GM21447 (cell line): Measurements from ENCODE around the gene BICD2.
A peak's percentile ranks its signal among the peaks of the same experiment; 100 is the strongest.
"Not testable (repeated sequence)": the region's sequence is repeated elsewhere in the genome, so short reads cannot be mapped to it uniquely, and the experiment has no call there.

Source experiments
- ATAC-seq: cut with Tn5 transposase; IDR thresholded peaks from one replicate; pipeline ENCODE4 v1.9.1; 2021; ENCODE audit not compliant: unreplicated experiment

The BICD2 gene

DNA sequence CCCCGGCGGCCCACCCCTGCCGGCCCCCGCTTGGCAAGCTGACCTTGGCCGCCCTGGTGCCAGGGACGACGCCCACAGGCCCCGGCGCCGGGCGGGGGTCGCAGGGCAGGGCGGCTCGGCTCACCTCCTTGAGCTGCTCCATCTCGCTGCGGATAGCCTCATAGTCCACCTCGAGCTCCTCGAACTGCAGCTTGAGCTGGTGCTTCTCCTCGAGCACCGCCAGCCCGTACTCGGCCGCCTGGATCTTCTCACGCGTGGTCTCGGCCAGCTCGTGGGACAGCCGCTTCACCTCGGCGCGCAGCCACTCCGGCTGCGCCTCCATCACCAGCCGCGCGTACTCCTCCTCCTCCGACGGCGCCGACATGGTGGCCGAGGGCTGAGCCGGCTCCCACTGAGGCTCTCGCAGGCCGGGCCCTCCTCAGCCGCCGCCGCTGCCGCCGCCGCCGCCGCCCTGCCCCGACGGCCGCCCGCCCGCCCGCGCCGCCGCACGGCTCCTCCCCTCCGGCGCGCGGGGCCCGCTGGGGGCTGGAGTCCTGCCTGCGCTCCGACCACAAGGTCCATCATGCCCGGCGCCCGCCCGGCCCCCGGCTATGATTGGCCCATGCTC lies at the start of gene BICD2:
Gene BICD2, minus strand, starts transcription at position 453 of the 607 bp plus-strand sequence. Its CDS starts 89 bp downstream, at position 364.
- ATAC-seq = no peak

DNA sequence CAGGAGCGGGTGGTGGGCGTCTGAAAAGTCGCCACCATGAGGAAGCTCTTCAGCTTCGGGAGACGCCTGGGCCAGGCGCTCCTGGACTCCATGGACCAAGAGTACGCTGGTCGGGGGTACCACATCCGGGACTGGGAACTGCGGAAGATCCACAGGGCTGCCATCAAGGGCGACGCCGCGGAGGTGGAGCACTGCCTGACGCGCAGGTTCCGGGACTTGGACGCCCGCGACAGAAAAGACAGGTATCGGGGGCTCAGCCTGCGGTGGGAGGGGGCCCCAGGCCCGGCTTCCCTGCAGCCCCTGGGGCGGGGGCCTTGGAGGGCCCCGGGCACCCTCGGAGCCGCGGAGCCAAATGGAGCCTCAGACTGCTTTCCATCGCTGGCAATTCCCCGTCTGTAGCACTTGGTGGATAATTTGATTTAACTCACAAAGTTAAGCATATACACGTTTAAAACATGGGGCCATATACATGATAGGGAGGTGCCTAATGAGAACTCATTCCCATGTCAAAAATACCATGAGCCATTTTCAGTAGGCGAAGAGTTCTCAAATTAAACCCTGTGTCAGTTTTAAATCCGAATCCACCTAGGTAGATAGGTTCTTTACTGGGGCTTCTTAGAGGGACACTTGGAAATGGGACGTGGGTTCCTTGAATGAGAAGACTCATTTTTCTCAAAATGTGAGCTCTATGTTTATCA lies 45.1 kb upstream of the BICD2 start:
- ATAC-seq = not testable (repeated sequence)

DNA sequence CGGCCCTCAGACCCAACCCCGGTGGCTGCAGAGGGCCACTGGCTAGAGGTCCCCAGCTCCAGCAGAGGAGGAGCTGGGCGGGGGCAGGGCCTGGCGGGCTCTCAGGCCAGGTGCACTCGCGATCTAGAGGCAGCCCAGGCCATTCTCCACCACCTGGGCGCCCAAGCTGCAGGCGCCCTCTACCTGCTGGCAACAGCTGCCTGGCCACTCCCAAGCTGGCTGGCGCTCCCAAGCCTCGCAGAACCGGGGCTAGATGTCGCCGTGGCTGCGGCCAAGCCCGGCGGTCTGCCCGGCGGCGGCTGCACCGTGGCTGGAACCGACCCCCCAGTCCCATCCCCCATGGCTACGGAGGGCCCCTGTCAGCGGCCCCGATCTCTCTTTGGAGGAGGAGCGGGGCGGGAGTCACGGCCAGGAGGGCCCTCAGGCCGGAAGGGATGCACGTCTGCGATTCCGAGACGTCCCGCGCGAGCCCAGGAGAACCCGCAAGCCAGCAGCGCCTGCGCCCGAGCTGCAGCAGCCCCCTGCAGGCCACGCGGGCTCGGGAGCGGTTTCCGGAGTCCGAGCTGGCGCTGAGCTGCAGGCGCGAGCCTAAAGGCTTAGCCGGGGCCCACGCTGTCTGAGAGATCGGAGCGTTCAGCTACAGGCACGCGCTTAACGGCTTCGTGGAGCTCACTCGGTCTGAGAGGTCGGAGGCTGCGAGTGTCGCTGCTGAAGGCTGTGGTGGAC lies 44.3 kb upstream of the BICD2 start:
- no peak for ATAC-seq

DNA sequence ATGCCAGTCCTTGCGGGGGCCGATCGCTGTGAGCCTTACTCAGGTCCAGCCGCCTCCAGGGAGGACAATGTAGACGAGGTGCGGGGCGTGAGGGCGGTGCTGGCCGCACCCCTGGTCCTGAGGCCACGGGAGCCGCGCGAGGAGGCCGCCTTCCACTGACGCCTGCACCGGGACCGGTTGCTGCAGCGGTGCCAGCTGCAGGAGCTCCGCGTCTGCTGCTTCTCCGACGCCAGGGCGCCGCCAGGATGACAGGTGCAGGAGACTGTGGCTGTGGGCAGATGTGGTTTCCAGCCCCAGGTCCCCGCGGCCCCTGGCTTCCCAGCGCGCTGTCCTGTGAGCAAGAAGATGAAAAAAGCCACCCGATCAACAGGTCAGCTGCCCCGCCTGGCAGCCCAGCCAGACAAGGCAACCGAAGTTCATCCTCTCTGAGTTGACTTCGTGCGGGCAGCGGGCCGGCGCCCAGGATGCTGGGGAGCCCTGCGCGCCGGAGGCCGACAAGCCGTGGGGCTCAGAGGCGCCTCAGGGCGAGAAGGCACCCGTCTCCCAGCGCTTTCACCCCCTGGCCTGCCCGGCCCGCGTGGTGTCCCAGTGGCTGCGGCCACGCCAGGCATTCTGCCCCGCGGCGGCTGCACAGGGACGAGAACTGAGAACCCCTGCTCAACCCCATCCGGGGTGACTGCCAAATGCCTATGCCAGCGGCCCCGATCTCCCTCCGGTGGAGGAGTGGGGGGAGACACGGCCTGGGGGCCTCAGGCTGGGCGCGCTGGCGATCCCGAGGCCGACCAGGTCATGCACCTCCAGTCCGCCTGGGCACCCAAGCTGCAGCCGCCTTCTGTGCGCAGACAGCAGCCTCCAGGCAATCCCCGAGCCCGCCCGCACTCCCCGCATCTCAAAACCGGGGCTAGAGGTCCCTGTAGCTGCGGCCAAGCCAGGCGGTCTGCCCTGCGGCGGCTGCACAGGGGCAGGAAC lies 43.4 kb upstream of the BICD2 start:
- no peak for ATAC-seq

DNA sequence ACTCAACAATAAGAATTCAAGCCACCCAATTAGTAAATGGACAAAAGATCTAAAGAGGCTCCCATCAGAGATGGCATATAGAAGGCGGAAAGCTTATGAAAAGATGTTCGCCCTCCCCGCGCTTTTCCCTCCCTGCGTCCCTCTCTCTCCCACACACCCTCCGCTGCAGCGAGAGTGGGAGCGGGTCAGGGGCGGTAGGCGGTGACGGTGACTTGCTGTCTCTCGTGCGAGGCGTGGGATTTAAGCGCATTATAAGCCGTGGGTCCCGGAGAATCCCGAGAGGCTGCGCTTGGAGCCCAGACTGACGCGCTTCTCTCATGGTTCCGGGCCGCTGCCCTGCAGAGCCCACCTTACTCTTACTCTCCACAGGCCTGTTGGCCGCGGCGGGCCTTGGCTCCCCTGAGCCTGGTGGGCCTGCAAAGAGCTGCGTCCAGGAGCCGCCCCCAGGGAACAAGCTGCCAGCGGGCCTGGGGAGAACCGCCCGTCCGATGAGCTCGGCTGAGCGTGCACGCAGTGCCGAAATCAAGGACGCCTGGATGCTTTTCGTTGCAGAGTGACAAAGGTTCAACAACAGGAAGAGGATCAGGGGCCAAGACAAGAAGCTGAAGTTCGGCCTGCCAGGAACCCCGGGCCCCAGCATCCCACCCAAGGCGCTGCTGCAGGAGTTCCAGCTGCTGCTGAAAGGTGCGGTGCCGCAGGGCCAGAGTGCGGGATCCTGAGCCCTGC lies 42.6 kb upstream of the BICD2 start:
- ATAC-seq = no peak

DNA sequence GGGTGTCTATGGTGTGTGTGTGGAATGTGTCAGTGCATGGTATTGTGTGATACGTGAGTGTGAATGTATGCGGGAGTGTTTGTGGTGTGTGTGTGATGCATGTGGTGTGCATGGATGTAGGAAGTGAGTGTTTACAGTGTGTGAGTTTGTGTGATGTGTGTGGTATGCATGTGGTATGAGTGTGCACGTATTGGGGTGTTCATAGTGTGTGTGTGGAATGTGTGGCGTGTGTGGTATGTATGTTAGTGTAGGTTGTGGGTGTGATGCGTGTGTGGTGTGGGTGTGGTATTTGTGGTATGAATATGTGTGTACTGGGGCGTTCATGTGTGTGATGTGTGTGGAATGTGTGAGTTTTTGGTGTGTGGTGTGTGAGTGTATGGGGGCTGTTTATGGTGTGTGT lies 40.1 kb upstream of the BICD2 start:
- ATAC-seq = no peak

DNA sequence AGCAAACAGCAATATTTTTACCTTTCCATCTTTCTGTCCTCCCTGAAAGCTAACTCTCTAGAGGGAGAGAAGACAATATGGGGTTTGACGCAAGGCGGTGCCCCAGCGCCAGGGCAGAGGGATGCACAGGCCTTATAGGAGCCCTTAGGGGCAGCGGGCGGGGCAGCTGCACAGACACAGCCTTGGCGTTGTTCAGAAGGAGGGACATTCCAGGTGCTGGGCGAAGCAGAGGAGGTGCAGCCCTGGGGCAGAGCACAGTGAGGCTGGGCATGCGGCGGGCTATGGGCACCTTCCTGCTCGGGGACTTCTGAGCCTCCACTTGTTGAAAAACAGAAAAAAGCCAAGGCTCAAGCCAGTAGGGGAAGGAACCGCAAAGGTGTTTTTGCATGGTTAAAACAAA lies 33.7 kb upstream of the BICD2 start:
- no peak for ATAC-seq

DNA sequence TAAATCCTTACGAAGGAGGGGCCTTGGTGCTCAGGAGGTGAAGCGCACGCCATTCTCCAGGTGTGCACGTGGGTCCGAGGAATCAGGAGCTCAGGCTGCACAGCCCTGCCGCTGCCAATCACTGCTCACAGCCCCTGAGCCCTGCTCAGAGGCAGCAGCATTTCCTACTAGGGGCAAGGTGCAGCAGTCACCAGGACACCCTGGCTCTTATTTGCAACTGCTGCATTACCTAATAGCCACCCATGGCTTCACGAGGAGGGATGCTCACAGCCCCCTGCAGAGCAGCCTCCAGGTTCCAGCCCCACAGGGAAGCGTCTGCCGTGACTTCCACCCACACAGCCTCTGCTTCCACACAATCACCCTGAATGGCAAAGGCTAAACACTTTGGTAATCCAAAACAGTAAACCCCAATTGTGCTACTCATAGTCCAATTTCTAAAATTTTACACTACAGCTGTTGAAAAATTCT lies 31.7 kb upstream of the BICD2 start:
- not testable (repeated sequence) for ATAC-seq

DNA sequence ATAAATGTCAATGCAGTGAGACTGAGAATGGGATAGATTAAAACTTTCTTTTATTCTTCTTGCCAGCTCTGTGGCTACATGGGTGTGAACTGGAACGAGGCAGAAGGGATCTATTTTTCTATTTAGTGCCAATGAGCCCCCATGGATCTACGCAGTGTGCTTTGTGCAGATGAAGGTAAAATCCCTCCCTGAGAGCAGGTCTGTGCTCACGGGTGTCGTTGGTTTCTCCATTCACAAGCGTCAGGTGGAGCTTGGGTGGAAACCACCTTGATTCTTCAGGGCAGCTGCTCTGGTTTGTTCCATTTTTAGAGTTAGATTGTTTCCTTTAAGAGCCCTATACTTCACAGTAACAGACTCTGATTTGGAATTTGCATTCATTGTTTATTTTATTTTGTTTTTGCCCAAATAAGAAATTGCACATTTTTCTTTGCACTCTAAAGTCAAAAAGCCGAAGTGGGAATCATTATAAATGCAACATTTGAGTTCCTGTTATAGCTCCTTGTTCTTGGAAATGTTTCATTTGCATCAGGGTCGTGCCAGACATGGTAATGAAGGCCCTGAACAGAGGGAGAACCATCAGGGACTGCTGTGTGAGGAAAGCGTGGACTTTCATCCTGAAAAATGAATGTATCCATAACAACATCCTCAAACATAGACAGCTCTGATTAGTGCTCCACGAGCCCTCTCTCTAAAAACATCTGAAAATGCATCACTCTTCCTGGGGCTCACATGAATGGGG lies 31.1 kb upstream of the BICD2 start:
- no peak for ATAC-seq

DNA sequence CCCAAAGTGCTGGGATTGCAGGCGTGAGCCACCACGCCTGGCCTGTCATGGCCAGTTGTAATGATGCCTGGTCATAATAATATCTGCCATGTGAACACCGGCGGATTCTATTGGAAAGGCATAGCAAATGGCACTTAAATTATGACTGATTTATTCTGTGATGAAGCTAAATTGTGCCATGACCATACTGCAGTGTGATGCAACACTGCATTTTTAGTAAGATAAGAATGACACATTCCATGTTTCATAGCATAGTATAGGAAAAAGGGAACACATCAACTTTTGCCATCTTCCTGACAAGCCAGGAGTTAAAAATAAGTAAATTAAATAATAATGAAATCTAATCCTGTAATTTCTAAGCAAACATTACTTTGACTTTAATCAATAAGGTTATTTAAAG lies 30.4 kb upstream of the BICD2 start:
- no peak for ATAC-seq

DNA sequence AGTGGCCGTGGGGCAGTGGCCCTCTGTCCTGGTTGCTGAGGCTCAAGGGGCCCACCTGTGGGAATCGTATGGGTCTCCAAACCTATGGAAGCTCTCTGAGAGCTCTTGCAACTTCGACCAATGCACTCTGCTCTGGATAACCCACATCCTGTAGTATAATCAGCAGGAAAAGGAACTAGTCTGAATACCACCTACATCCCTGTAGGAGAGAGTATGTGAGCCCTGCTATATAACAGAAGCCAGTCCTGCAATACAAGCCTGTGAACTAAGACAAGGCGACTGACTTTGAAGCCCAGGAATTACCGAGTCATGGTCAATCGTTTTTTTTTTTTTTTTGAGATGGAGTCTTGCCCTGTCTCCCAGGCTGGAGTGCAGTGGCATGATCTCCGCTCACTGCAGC lies 29.8 kb upstream of the BICD2 start:
- no peak for ATAC-seq

DNA sequence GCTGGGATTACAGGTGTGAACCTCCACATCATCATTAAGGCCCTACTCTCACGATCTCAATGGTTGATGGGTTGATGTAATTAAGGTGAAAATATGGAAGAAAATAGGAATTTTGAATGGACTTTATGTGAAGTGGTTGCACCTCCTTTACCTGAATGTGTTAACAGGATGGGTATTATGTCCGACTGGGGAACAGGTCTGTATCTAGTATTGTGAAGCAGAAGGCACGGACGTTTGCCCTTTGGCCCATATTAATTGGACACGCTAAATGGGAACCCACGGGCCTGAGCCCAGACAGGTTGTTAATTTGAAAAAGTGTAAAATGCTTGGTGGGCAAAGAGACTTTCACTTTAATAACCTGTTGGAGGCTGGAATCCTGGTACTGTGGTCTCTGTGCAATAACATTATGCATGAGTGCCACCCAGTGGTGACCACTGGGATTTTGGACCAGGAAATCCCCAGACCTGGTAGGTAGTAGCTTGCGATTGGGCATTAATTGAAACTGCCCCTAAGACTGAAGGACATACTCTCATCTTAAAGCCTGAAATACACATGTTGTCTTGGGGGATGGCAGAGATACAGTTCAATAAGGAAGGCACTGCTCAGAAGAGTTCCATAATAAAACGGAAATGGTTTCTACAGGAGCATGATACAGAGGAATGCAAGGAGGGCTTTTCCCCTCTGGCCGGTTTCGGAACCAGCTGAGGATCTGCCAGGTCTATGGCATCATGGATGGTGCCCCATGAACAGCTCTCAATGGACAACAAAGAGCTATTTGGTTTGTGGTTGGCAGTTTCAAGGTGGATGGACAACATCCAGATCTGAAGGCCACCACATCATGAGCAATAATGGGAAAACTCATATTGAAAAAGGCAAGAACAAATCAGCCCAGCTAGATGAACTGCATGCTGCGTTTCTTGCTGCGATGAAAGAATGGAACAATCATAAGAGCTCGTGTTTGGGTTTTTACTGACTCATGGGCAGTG lies 26.2 kb upstream of the BICD2 start:
- peak; percentile 75 for ATAC-seq

DNA sequence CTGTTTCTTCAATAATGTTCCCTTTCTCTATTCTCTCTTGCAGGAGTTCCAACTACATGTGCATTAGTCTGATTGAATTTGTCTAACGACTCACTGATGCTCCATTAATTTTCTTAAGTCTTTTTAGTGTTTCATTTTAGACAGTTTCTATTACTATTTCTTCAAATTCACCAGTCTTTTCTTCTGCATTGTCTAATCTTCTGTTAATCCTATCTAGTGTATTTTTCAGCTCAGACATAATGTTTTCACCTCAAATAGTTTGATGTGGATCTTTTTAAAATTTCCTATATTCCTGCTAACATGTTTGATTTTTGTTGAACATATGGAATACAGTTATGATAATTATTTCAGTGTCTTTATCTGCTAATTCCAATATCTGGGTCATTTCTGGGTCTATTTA lies 21.7 kb upstream of the BICD2 start:
- no peak for ATAC-seq

DNA sequence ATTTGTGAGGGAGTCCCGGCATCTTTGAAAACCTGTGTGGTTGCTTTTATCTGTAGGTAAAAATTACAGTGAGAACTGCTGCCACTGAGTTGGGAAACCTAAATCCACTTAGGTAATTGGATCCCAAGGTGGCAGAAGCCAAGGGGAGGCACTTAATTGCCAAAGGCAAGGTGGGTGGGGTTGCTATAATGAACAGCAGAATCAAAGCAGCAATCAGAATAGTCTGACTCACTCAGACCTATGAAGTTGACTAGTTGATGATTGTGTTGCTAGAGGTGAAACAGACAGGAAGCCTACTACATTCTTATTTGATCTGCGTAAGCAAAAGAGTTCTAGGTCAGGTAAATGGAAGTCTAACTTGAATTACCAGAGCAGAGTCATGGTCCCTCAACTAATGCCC lies 17.3 kb upstream of the BICD2 start:
- ATAC-seq = no peak

DNA sequence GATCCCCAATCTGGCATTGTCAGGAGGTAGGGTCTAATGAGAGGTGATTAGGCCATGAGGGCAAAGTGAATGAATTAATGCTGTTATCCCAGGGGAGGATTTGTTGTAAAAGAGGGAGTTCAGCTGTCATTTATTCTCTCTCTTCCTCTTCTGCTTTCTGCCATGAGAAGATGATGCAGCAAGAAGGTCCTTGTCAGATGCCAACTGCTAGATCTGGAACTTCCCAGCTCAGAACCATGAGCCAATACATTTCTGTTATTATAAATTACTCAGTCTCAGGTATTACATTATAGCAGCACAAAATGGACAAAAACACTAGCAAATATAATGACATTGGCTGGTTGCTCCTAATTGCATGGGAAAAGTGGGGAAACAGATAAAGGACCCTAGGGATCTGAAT lies 15.6 kb upstream of the BICD2 start:
- no peak for ATAC-seq

DNA sequence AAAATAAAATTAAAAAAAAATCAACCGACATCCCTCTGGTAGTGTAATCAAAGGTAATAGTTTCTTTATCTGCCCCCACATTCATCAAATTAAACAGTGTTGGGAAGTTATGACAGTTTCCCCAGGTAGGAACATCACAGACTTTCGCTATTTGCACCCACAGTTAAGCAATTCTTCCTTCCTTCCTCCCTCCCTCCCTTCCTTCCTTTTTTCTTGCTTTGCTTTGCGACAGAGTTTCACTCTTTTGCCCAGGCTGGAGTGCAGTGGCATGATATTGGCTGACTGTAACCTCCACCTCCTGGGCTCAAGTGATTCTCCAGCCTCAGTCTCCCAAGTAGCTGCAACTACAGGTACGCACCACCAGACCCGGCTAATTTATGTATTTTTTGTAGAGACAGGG lies 10.8 kb upstream of the BICD2 start:
- ATAC-seq = no peak

DNA sequence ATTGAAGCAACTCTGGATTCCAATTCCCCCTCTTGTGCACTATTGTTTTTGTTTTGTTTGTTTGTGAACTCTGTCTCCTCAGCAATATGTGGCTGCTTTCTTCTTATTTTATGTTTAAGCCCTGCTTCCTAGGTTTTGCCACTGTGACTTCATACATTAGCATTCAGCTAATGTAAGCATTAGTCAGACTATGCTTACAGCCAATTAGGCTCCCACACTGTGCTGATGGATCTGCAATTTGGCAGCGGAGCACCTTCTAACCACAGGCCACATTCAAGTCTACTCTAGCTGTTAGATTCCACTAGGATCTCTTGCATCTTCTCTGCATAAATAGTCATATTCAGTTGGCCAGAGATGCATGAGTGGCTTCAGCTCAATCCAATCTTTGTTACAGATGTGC lies 9.6 kb upstream of the BICD2 start:
- no peak for ATAC-seq

DNA sequence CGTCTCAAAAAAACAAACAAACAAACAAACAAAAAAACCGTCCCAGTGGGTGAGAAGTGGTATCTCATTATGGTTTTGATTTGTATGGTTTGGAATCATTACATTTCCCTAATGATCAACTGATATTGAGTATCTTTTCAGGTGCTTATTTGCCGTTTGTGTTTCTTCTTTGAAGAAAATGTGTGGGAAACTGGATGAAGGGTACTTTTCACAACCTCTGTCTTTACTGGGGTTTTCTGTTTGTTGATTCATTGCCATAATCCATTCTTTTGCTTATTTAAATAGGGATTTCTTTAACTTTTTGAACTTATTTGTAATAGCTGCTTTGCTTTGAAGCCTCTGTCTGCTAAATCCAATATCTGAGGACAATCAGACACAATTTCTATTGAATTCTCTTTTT lies 9.2 kb upstream of the BICD2 start:
- ATAC-seq = no peak
